GM03348 (cell line): ENCODE results near the gene PSD4.

Source experiments
- DNase-seq: peaks from one replicate; pipeline ENCODE4 v3.0.0; 2012; ENCODE audit warnings: low spot score

The PSD4 gene

DNA sequence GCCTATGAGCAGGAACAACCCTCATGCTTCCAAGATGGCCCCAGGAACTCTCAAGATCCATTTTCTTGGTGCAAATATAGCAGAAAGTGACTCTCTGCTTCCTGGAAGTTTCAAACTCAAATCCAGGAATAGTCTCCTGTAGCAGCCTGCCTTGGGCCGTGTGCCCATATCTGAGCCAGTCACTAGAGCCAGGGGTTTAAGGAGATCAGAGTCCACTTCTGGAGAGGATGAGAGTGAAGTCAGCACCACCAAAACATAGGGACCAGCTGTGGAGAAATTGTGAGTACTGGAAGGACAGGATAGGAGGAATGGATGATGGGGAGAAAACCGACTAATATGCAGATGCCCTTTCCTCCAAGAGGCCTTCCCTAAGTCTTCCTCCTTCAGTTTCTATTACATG lies 33.2 kb downstream of the PSD4 start:
- no peak for DNase-seq

DNA sequence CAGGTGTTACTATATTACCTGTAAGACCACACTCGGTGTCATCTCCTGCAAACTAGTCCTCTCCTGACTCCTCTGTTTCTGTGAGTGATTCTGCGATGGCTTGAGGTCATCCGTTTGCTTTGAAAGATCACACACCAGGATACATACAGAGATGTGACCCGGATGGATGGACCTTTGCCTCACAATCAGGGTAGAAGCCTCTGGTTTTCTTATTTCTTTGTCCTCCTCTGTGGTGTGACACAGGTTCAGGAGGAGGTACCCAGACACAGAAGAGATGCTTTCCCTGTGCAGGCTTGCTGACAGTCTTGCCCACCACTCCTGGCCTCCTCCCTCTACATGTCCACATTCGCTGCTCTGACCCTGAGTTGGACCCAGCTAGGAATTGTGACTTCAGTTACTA lies 34.6 kb downstream of the PSD4 start:
- no peak for DNase-seq

DNA sequence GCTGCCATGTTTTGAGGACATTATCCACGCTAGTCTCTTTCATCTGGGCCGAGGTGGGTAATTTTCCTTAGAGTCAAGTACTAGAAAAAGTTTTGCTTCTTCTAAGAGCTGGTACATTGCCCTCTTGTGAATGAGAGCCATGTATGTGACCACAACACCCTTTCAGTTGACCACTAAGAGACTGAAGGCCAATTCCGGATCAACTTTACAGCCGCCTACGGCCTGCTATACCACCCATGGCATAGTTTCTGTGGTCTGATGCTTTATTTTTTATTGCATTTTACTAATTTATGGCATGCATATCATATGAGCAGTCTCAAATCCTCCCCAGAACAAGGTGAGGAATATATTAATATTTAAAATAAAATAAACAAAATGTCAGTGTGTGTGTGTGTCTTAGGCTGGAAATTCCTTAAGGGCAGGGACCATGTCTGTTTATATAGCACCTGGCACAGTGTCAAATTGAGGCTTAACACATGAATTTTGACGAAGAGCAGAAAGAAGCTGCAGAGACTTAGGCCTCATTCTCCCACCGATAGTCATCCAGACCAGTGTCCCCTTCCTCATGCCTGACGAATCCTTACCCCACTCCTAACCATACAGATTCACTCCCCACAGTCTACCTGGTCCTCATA lies 35.4 kb downstream of the PSD4 start:
- no peak for DNase-seq

DNA sequence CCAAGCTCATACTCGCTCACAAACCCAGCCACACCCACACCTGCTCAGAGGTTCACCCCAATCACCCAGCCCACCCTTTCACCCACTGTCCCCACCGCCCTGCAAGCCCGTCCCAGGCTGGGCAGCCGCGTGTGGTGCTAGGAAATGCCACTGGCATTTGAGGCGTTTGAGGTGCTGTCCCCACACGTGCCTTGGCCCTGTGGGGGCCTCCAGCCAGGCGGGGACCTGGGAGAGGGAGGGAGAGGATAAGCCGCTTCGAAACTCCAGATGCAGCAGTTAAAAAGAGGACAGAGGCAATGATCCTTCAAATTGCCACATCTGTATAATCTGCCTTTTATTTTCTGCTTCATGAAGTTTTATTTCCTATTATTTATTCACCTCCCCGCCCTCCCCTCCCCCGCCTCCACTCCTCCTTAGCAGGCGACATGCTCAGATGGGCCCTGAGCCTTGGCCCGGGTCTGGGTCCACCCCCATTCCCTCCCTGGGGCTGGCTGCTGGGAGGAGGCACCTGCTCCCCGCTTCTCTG lies 35.9 kb downstream of the PSD4 start:
- no peak for DNase-seq

- DNase-seq: peak; percentile 93
Measured at GRCh38 chr2:113211226-113212105, 37.7 kb downstream of the PSD4 start.

- no peak for DNase-seq
Measured at GRCh38 chr2:113212245-113213060, 38.7 kb downstream of the PSD4 start.

GRCh38 chr2:113213061-113213930 lies 39.5 kb downstream of the PSD4 start:
- no peak for DNase-seq

GRCh38 chr2:113214141-113214540 lies 40.4 kb downstream of the PSD4 start:
- DNase-seq: no peak

DNA sequence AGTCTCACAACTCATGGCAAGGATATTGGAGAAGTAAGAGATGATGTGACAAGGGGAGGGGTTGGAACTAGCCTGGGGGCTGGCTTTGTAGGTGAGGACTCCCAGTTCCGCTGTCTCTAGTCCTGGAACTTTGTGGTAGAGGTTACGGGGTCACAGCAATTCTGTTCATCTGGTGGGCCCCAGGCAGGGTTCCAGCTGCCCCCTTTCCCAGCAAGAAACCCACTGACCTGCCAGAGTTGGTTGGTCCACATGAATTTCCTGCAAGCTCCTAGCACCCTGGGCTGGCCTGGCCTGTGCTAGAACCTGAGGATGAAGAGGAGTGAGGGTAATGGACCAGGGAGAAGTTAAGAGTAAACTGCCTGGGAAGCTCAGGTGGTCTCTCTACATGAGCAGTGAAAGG lies 41.3 kb downstream of the PSD4 start:
- no peak for DNase-seq

- no peak for DNase-seq
Measured at GRCh38 chr2:113216321-113216720, 42.5 kb downstream of the PSD4 start.

DNA sequence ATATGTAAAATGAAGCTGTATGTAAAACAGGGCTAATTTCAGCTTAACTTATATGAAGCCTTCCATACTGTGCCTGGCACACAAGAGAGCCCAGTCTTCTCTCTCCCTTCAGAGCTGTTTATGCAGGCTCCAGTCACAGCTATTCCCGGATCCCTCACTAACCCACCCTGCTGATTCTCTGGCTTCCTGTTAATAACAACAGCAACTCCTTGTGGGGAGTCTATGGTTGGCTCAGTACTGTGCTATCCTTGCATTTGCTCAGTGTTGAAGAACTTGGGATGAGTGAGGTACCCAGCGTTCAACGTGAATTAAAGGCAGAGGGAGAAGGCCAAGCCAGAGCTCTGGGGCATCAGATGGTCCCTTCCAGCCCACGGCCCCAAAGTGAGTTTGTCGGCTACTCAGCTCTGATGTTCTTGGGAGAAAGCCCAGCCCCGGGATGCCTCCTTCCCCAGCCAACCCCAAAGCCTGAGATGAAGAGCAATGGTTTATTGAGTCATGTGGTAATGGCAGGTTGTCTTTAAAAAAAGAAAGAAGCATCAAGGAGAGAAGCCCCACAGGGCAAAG lies 43.2 kb downstream of the PSD4 start:
- DNase-seq: no peak

DNA sequence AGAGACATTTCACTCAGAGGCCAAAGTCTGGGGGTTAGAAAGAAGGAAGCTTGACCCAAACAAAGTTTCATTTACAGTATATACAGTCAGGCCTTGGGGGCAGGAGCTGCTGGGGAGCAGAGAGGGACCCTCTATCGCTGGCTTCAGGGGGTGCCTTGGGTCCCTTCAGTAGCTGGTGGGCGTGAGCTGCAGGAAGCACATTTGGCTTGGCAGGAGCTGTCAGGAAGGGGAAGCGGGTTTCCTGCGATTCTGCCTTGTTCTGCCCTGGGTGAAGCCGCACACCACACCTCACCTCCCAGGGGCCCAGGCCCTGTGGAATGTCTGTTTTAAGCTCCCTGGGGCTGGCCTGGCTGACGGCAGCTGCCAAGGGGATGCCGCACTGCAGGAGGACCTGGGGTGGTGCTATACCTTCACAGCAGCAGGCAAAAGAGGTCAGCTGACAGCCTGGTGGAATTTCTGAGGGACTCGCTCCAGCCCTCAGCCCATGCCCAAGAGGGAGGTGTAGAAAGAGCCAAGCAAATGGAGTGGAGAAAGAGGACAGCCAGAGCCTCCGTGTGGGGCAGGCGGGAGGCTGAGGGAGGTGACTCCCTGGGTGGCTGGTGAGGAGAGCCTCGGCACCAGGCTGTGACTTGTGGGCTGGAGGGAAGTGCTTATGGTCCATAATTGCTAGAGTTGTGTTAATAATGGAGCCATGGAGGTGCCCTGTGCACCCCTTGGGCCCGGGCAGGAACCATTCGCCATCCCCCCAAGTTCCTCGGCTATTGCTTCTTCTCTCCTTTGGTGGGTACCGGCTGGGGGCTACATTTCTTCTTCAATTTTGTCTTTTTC lies 43.9 kb downstream of the PSD4 start:
- DNase-seq: no peak

DNA sequence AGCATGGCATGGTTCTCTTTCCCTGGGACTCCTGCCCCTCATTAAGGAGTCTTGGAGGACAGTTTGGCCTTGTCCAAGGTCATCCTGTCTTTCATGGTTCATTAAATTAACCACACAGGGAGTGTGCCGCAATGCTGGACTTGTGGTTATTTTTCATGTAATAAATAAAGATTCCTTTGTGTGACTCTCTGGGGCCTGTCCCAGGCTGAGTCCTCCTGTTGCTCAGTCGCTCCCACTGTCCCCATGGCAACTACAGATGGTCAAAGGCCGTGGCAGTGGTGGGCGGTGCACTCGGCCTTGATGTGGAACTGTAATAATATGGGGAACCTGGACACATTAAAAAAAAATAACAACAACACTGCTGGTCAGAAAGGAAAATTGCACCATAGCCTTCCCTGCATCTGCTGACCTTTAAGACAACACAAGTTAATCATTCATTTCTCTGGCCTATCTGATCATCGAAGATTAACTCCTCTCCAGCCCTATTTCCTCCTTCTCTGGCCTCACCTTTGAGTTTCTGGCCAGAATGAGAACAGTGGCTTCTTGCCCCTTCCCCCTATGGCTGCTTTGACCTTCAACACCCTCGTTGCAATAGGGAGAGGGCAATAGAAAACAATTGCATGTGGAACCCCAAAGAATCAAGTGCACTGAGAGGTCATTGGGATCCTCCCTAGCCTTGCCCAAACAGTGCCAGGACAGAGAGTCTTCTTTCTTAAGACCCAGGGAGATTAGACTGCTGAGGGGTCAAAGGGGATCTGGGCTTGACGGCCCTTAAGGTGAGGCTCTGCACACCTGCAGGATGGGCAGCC lies 44.7 kb downstream of the PSD4 start:
- DNase-seq: no peak

DNA sequence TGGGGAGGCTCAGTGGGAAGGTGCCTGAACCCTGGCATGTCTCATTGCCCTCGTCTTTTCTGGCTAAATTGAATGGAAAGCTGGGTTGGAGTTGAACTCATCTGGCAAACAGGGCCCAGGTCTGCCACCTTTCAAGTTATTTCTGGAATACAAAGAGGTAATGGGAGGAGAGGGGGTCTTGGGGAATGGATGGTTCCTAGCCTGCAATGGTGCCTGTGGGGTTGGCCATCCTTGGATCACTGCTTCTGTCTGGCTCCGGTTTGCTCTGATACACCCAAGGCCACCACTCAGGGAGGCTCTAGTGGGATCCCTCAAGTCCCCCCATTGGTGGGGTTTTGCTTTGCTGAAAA lies 45.3 kb downstream of the PSD4 start:
- no peak for DNase-seq

DNA sequence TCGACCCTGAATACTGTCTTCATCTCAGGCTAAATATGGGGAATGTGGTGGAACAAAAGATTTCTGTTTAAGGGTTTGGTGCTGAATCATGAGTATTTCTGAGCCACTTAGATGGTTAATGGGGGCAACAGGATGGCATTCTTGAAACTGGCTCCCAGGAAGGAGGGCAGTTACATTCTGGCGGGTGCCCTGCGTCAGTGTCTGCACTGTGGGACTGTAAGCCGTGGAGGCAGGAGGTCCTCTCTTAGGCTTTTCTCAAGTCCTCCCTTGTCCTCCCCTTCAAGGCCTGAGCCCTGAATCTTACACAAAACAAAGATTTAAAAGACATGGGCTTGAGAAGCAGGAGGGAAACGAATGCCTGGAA lies 45.7 kb downstream of the PSD4 start:
- DNase-seq: no peak

DNA sequence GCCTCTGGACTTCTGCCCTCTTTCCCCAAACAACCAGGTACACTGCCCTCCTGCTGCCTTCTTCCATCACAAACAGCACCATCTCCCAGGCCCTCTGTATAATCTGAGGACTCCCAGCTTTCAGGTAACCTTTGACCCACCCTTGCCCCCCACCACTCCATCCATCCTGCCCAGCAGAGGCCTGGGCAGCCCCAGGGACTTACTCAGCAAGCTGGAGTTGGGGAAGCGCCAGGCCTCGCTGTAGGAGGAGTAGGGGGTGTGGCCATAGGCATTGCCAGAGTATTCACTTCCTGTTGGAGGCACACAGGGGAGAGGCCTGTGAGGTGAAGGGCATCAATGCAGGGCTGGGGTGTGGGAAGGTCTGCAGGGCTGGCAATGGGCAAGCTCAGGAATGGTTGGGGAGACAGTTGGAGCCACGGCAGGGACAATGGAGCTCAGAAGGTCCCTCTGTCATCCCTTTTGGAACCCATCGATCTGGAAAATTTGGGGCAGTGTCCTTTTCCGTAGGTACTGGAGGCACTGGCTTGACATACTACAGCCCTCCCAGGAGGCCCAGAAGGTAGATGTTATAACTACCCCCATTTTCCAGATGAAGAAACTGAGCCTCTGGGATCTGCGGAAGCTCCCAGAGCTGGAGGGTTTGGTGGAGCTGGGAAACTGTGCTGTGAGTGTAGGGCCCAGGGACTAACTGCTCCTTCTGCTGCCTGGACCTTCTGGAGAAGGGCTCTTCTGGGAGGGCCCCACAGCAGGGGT lies 46.3 kb downstream of the PSD4 start:
- peak; percentile 55 for DNase-seq

DNA sequence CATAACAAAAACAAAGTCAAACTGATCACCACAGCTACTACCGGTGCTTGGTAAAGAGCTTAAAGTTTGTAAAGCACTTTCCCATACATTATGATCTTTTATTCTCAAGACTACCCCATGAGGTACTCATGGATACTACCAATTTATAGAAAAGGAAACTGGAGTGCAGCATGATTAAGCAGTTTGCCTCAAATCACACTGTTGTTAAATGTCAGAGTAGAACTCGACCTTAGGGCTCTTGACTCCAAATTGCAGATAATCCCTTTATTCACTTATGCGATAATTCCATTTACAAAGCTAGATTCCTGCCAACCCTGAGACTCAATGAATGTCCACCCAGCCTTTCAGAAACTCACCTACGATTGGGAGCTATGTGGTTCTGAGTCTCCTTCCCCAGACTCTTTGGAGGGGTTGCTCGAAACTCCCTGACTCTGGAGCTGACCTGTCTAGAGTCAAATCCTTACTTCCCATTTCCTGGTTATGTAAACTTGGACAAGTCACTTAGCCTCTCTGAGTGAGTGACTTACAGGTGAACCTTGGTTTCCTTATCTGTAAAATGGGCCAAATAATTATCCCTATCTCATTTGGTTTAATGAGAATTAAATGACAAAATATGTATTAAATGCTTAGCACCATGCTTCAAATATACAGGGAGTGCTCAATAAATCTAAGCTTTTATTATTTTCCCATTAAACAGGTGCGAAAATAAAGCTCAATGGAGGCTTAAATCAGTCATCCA lies 47.4 kb downstream of the PSD4 start:
- no peak for DNase-seq

- no peak for DNase-seq
Measured at GRCh38 chr2:113221846-113222245, 48.1 kb downstream of the PSD4 start.
